Upper lobe of left lung (tissue), 6 donors: Measurements from ENCODE around the gene AASS. TPM values are rescaled to one million over a fixed set of nuclear protein-coding genes. Genes with fewer than 3 reads are reported as not detected.

Experiments used
- ATAC-seq, 2 donors: fragments of 200-7000 bp; cut with Tn5 transposase; one replicate each; pipeline ENCODE4 v1.9.1; 2022; ENCODE audit warnings: mild to moderate bottlenecking in 2 of 2, moderate library complexity in 2 of 2; ENCODE audit not compliant: low FRiP score in 2 of 2
- DNase-seq, 2 donors: peaks; one replicate each; pipeline ENCODE4 v3.0.0-alpha.2; 2019 to 2020
- H3K27ac ChIP-seq, 4 donors: fragments of 200-600 bp; sonication (generic); one replicate each; pipeline ENCODE4 v1.5.1; 2016 to 2019
- H3K27me3 ChIP-seq, 4 donors: fragments of 200-600 bp; sonication (generic); one replicate each; pipeline ENCODE4 v1.5.1; 2017 to 2019
- H3K36me3 ChIP-seq, 4 donors: fragments of 200-600 bp; sonication (generic); one replicate each; pipeline ENCODE4 v1.5.1; 2016 to 2019
- H3K4me1 ChIP-seq, 4 donors: fragments of 200-600 bp; sonication (generic); one replicate each; pipeline ENCODE4 v1.5.1; 2018 to 2019
- H3K4me3 ChIP-seq, 4 donors: fragments of 200-600 bp; sonication (generic); one replicate each; pipeline ENCODE4 v1.5.1; 2017 to 2019; ENCODE audit warnings: mild to moderate bottlenecking in 2 of 4, moderate library complexity in 1 of 4
- H3K9me3 ChIP-seq, 4 donors: fragments of 200-600 bp; sonication (generic); one replicate each; pipeline ENCODE4 v1.5.1; 2018 to 2019
- EP300 ChIP-seq, 4 donors: sonication (generic); formaldehyde crosslinking; IDR thresholded peaks; one replicate each; pipeline ENCODE4 v1.5.1; 2017; ENCODE audit warnings: antibody characterized with exemption in 4 of 4, control low read depth in 2 of 4
- POLR2A ChIP-seq, 4 donors: fragments of 450-650 bp; IDR thresholded peaks; one replicate each; pipeline ENCODE4 v1.5.1; 2016 to 2017; ENCODE audit warnings: antibody characterized with exemption in 4 of 4, mild to moderate bottlenecking in 2 of 4
- POLR2AphosphoS5 ChIP-seq, 2 donors: sonication (generic); formaldehyde crosslinking; IDR thresholded peaks; one replicate each; pipeline ENCODE4 v1.5.1; 2017; ENCODE audit warnings: antibody characterized with exemption in 2 of 2
- WGBS, 2 donors: methylation state at CpG; one replicate each; pipeline ENCODE4 v1.1.5; 2017 to 2018; 5-methylcytosine and 5-hydroxymethylcytosine counted together
- total RNA-seq, 6 donors: library from RNA; depleted of rRNA in 4 of 6; stranded (reverse); fragments of >200 nt in 4 of 6; gene quantifications; one replicate each; pipeline versions ENCODE4 v1.1.0 to v1.2.1, GENCODE V29; 2016 to 2021
- TF ChIP-seq, protein P1 (sequence below), 6 experiments: fragments of 450-650 bp in 4 of 6; fragments of 200-600 bp in 2 of 6; sonication (generic) in 2 of 6; IDR thresholded peaks; one replicate each; pipeline ENCODE4 v1.5.1; 2016 to 2019; ENCODE audit warnings: antibody characterized with exemption in 6 of 6
- donor health status: DM: no; HTN: no; CAD: no; lungs with moderate emphysema.
- donor health status: DM: no; HTN: yes; CAD: no; lungs with severe emphysema.

The AASS gene
- total RNA-seq, 6 donors from 2014 or later: 26.3 to 122 (median 42.8) TPM

DNA sequence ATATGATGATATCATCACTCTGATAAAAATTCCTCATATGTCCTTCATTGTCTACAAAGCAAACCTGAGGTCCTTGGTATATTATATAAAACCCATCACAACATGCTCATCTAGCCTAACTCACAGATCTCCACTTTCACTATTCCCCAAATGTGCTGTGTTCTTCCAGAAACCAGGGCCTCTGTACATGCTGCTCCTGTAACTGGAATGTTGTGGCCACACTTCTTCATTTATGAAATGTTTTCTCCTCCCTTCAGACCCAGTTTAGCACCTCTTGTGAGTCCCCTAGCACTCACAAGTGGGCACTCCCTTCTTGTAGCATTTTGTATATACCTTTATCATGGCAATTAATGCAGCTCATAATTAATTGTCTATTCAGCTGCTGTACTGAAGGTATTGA, 61.9 kb downstream of the AASS start:
- H3K27ac ChIP-seq: no peak overlapping the region
- H3K27me3 ChIP-seq: no peaks in the 10 kb centered on the region
- no peaks in the 10 kb centered on the region for H3K4me1 ChIP-seq
- no peak for ATAC-seq
- H3K9me3 ChIP-seq: no peaks in the 10 kb centered on the region
- no peak for DNase-seq
- TF ChIP-seq EP300 (IDR thresholded peaks at IDR 0.05) (no peak), POLR2AphosphoS5 (IDR thresholded peaks at IDR 0.05) (no peak), POLR2A (IDR thresholded peaks at IDR 0.05) (no peak)
- TF ChIP-seq, protein P1, sequence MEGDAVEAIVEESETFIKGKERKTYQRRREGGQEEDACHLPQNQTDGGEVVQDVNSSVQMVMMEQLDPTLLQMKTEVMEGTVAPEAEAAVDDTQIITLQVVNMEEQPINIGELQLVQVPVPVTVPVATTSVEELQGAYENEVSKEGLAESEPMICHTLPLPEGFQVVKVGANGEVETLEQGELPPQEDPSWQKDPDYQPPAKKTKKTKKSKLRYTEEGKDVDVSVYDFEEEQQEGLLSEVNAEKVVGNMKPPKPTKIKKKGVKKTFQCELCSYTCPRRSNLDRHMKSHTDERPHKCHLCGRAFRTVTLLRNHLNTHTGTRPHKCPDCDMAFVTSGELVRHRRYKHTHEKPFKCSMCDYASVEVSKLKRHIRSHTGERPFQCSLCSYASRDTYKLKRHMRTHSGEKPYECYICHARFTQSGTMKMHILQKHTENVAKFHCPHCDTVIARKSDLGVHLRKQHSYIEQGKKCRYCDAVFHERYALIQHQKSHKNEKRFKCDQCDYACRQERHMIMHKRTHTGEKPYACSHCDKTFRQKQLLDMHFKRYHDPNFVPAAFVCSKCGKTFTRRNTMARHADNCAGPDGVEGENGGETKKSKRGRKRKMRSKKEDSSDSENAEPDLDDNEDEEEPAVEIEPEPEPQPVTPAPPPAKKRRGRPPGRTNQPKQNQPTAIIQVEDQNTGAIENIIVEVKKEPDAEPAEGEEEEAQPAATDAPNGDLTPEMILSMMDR (IDR thresholded peaks at IDR 0.05): no peak
- H3K36me3 ChIP-seq: peaks cover 6 to 75% (median 21%) of the 10 kb centered on the region in 4 donors
- no peak overlapping the region for H3K4me3 ChIP-seq

DNA sequence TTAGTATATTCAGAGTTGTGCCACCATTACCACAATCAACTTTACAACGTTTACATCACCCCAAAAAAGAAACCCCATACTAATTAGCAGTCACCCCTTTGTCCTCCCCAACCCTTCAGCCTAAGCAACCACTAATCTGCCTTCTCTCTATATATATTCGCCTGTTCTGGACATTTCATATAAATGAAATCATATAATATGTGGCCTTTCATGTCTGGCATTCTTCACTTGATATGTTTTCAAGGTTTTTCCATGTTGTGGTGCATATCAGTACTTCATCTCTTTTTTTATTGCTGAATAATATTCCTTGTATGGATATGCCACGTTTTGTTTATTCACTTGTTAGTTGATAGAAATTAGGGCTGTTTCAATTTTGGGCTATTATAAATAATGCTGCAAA, 70.4 kb downstream of the AASS start:
- DNase-seq: no peak
- peaks cover 7 to 45% (median 19%) of the 10 kb centered on the region in 4 donors for H3K36me3 ChIP-seq

DNA sequence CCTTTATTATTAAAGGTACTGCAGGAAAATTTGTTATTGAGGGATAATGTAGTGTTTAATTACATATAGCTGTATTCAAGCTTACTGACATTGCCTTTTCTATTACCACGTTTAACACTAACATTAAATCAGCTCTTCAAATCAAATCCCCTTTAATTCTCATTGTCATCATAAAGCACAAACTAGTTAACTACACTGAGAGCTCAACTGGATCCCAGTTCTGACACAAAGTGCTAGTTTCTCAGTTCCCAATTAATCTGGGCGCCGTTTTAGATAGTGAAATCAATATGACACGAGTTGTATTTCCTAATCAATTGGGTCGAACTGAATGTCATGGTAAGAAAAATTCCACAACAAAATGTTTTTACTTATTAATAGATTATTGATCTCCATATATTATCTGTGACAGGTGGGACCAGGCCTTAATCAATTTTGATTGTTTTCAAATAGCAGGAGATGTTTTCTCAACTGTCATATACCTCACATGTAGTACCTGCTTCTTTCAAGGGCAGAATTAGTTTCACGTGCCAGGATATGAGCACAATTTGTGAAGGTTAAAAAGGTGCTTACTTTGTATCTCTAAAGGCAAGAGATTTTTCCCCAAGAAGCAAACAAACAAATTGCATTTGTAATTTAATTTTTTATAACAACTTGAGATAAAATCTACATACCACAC, 71.0 kb downstream of the AASS start:
- 84 to 92% methylated on average over 6 of the region's 6 CpGs for WGBS, 2 donors
- Histone ChIP-seq H3K4me3 (no peak overlapping the region), H3K4me1 (no peaks in the 10 kb centered on the region), H3K36me3 (peaks cover 7 to 39% (median 15%) of the 10 kb centered on the region in 4 donors), H3K9me3 (no peaks in the 10 kb centered on the region), H3K27me3 (no peaks in the 10 kb centered on the region), H3K27ac (no peak overlapping the region)
- TF ChIP-seq EP300 (IDR thresholded peaks at IDR 0.05) (no peak), POLR2A (IDR thresholded peaks at IDR 0.05) (no peak), POLR2AphosphoS5 (IDR thresholded peaks at IDR 0.05) (no peak)
- TF ChIP-seq, protein P1 (IDR thresholded peaks at IDR 0.05): no peak
- DNase-seq (no peak), ATAC-seq (no peak)

More for the DNA sequence above, 70.4 kb downstream of the AASS start:
- Histone ChIP-seq H3K27me3 (no peaks in the 10 kb centered on the region), H3K4me3 (no peak overlapping the region), H3K27ac (no peak overlapping the region), H3K9me3 (no peaks in the 10 kb centered on the region), H3K4me1 (no peaks in the 10 kb centered on the region)
- TF ChIP-seq EP300 (IDR thresholded peaks at IDR 0.05) (no peak), POLR2A (IDR thresholded peaks at IDR 0.05) (no peak), POLR2AphosphoS5 (IDR thresholded peaks at IDR 0.05) (no peak)
- TF ChIP-seq, protein P1 (IDR thresholded peaks at IDR 0.05): no peak
- WGBS, 2 donors: 76% methylated on average over 3 of the region's 3 CpGs
- ATAC-seq: no peak

DNA sequence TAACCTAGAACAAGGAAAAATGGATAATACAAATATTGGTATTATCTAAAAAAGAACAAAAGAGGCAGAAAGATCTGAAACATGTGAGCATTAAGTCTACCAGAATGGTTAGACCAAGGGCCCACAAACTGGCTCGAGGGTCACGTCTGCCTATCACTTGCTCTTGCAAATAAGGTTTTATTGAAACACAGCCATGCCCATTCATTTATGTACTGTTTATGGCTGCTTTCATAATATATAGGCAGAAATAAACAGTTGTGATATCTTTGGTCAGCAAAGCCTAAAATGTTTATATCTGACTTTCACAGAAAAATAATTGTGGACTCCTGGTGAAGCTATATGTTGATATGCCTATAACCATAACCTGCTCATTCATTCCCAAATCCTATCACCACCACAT, 71.8 kb downstream of the AASS start:
- H3K9me3 ChIP-seq: no peaks in the 10 kb centered on the region
- ATAC-seq: no peak
- TF ChIP-seq, protein P1 (IDR thresholded peaks at IDR 0.05): no peak
- TF ChIP-seq EP300 (IDR thresholded peaks at IDR 0.05): no peak
- no peak for TF ChIP-seq POLR2AphosphoS5 (IDR thresholded peaks at IDR 0.05)
- no peak for TF ChIP-seq POLR2A (IDR thresholded peaks at IDR 0.05)
- no peak overlapping the region for H3K27ac ChIP-seq
- peaks cover 2 to 31% (median 8%) of the 10 kb centered on the region in 4 donors for H3K36me3 ChIP-seq
- 94 to 98% methylated on average over 2 of the region's 2 CpGs for WGBS, 2 donors
- no peaks in the 10 kb centered on the region for H3K4me1 ChIP-seq
- H3K27me3 ChIP-seq: no peaks in the 10 kb centered on the region
- no peak for DNase-seq
- no peak overlapping the region for H3K4me3 ChIP-seq

DNA sequence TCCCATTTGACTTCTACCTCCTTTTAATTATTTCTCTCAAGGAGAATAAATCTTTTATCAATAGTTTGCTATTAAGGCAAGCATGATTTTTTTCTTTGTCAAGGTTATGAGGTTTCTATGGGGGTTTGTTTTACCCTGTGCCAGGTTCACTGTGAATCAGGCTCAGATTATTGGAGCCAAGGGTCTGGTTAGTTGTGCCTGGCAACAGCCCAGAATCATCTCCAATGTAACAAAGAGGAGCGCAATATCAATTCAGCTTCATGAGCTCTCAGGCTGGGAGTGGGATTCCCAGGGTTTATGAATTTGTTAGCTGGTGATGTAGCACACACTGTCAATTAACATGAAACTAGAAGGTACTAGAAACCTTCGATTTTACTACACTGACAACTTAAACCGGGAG, 73.2 kb downstream of the AASS start:
- H3K4me1 ChIP-seq: no peaks in the 10 kb centered on the region
- H3K9me3 ChIP-seq: no peaks in the 10 kb centered on the region
- TF ChIP-seq POLR2A (IDR thresholded peaks at IDR 0.05) (no peak), POLR2AphosphoS5 (IDR thresholded peaks at IDR 0.05) (no peak), EP300 (IDR thresholded peaks at IDR 0.05) (no peak)
- TF ChIP-seq, protein P1 (IDR thresholded peaks at IDR 0.05): no peak
- no peaks in the 10 kb centered on the region for H3K27me3 ChIP-seq
- peaks cover 0 to 17% (median 0%) of the 10 kb centered on the region in 4 donors for H3K36me3 ChIP-seq
- WGBS, 2 donors: 86 to 92% methylated on average over 3 of the region's 3 CpGs
- ATAC-seq (no peak), DNase-seq (no peak)
- no peak overlapping the region for H3K4me3 ChIP-seq
- no peak overlapping the region for H3K27ac ChIP-seq
